PFSK-1 (cell line): ENCODE results near the gene UBTD1.

Experiments
- POLR2AphosphoS5 ChIP-seq: IDR thresholded peaks from 2 replicates; pipeline ENCODE4 v1.6.1; 2012; ENCODE audit warnings: low read depth, mild to moderate bottlenecking, control low read depth, low read length, moderate library complexity
- REST ChIP-seq, 2 experiments: IDR thresholded peaks; 2 replicates each; pipeline versions ENCODE4 v1.6.1 to v1.8.0; 2011 to 2012; ENCODE audit warnings: low read depth in 2 of 2, low read length in 2 of 2, control low read depth in 1 of 2, inconsistent platforms in 1 of 2, mild to moderate bottlenecking in 1 of 2, moderate library complexity in 1 of 2; ENCODE audit not compliant: insufficient read depth in 1 of 2
- SIN3A ChIP-seq: IDR thresholded peaks from 2 replicates; pipeline ENCODE4 v1.6.1; 2012; ENCODE audit warnings: mild to moderate bottlenecking, low read length, moderate library complexity, borderline replicate concordance; ENCODE audit not compliant: insufficient read depth
- TAF1 ChIP-seq: IDR thresholded peaks from 2 replicates; pipeline ENCODE4 v1.6.1; 2012; ENCODE audit warnings: low read length, control low read depth, borderline replicate concordance; ENCODE audit not compliant: insufficient read depth

GRCh38 chr10:97578171-97578844 lies 79.6 kb downstream of the UBTD1 start:
- no peak for TF ChIP-seq REST (IDR thresholded peaks at IDR 0.05; ENCODE audit: insufficient read depth in 1 of 2, low read depth in 2 of 2, low read length in 2 of 2)
- no peak for TF ChIP-seq POLR2AphosphoS5
- no peak for TF ChIP-seq TAF1
- no peak for TF ChIP-seq SIN3A
